ELF-1 (cell line): ENCODE measurements around the gene C11orf24.
"Not testable (repeated sequence)": the region's sequence is repeated elsewhere in the genome, so short reads cannot be mapped to it uniquely, and the experiment has no call there.

Source experiments
- DNase-seq: peaks from one replicate; pipeline ENCODE4 v3.0.0-alpha.2; 2016; ENCODE audit warnings: low read depth, low spot score

The C11orf24 gene

GRCh38 chr11:68251765-68252164 lies 20.0 kb downstream of the C11orf24 start:
- no peak for DNase-seq

DNA sequence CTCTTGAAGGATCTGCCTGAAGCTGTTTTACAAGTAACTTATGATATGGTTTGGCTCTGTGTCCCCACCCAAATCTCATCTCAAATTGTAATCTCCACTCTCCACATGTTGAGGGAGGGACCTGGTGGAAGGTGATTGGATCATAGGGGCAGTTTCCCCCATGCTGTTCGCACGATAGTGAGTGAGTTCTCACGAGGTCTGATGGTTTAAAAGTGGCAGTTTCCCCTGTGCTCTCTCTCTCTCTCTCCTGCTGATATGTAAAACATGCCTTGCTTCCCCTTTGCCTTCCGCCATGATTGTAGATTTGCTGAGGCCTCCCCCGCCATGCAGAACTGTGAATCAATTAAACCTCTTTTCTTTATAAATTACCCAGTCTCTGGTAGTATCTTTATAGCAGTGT lies 26.9 kb downstream of the C11orf24 start:
- DNase-seq: not testable (repeated sequence)

DNA sequence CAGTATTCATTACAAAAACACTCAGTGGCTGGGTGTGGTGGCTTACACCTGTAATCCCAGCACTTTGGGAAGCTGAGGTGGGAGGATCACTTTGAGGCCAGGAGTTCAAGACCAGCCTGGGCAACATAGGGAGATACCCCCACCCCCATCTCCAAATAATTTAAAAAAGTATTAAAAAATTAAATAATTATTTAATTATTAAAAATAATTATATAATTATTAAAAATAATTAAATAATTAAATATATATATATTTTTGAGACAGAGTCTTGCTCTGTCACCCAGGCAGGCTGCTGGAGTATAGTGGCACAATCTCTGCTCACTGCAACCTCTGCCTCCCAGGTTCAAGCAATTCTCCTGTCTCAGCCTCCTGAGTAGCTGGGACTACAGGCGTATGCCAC lies 27.9 kb downstream of the C11orf24 start:
- DNase-seq: not testable (repeated sequence)

DNA sequence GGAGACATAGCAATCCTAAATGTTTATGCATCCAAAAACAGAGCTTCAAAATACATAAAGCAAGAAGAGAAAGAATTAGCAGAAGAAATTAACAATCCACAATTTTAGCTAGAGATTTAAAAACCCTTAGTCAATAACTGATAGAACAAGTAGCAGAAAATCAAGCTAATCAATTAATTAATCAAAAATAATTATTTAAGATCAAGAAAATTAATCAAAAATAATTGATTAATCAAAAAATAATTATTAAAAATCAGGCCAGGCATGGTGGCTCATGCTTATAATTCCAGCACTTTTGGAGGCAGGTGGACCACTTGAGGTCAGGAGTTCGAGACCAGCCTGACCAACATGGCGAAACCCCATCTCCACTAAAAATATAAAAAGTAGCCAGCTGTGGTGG lies 29.2 kb downstream of the C11orf24 start:
- DNase-seq: no peak

GRCh38 chr11:68231621-68232020 lies 40.2 kb downstream of the C11orf24 start:
- DNase-seq: no peak

DNA sequence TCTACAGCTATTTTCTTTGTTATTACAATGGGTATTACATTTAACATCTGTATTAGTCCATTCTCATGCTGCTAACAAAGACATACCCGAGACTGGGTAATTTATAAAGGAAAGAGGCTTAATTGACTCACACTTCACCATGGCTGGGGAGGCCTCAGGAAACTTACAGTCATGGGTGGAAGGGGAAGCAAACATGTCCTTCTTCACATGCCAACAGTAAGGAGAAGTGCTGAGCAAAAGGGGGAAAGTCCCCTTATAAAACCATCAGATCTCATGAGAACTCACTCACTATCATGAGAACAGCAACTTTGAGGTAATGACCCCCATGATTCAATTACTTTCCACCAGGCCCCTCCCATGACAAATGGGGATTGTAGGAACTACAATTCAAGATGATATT lies 42.2 kb downstream of the C11orf24 start:
- DNase-seq: no peak

DNA sequence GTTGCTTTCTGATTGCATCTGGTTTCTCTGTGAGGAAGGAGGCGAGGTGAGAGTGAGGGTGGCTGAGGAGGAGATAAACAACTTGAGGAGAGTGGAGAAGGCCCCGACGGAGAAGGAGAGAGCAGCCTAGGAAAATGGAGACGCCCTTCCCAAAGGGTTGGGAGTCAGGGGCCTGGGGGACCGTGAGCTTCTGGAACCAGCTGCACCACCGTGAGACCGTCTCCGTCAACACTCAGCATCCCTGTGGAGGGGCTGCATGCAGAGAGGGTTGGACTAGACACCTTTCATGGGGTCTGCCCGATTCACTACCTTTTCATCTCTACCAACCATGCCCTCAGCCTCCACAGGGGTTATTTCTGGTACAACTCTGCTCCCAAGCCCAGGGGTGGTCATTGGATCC lies 45.4 kb downstream of the C11orf24 start:
- DNase-seq: no peak

GRCh38 chr11:68224606-68225005 lies 47.2 kb downstream of the C11orf24 start:
- no peak for DNase-seq

- DNase-seq: no peak
These were observed 48.5 kb downstream of the C11orf24 start for GRCh38 chr11:68223275-68223674.

DNA sequence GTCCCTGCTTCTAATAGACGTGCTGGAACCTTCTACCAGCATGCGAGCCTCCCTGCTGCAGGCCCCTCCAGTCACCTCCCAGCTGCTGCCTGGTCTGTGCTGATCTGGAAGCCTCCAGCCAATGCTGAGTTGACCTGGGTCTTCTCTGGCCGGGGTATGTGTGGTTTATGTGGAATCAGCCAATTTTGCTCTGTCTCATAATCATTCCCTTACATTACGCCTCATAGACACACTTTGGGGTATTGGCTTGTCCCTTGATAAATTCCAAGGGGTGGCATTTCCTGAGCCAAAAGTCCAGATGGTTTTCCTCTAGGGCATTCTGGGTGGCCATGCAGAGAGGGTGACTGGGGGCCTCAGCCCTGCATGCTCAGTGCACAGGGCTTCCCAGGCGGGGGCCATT lies 50.4 kb downstream of the C11orf24 start:
- no peak for DNase-seq

GRCh38 chr11:68216171-68216938 lies 55.4 kb downstream of the C11orf24 start:
- no peak for DNase-seq

DNA sequence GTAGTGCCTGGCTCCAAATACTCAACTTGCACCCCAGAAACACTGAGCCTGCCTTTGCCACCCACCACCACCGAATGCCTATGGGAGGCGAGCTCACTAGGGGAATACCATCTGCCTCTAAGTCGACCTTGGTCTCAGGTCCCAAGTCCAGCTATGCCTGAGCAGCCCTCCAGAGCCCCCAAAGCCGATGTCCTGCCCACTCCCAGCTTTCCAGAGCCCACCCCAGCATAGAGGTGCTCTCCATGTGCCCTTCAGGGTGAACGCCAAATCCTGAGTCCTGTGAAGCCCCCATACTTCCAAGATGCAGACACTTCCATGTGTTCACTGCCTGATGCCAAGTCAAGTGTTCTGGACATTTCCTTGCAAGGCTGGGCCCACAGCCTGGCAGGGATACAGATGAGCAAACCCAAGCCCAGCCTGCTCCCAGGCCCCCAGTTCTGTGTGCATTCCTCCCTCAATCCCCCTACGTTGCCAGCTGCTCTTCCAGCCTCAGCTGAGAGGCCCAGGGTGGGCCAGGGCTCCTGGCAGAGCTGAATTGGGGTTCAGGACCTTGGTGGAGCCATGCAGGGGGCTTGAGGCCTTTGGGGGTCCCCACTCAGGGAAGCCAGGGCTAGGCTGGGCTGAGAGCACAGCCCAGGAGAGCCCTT lies 56.1 kb downstream of the C11orf24 start:
- DNase-seq: no peak

- DNase-seq: no peak
These were observed 56.7 kb downstream of the C11orf24 start for GRCh38 chr11:68215087-68215445.

DNA sequence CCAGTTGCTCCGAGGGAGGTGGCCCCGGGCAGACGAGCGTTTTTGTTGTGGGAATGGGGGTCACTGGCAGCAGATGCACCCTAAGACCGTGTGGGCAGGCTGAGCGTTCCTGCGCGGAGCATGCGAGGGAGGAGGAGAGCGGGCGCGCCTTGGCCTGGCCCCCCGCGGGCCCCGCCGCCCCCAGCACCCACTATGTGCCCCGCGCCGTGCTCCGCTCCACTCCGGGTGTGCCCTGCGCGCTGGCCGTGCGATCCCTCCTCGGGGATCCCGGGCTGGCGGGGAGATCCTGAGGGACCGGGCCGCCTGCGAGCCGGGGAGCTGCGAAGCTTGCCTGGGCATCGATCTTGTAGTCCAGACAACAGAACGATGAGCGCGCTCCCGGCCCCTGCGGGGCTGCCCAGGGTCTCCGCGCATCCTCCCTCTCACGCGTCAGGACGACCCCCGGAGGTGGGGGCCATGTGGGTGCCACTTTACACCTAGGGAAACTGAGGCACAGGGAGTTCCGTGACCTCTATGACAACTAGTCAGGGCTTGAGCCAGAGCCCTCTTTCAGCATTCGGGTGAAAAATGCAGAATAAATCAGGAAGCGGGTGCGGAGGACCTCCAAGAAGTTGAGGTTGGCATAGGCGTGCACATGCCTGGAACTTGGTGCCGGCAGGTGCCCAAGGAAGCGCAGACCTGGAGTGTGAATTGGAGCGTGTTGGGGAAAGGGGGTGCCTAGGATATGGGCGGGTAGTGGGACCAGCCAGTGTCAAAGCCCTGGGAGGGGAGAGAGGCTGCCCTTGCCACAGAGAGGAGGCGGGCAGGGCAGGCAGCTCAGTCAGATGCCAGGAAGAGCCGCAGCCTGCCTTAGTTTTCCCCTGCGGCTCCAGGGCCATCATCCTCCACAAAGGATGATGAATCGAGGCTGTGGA lies 57.3 kb downstream of the C11orf24 start:
- DNase-seq: peak; percentile 27

- DNase-seq: peak; percentile 94
These were observed 58.1 kb downstream of the C11orf24 start for GRCh38 chr11:68213555-68214172.

DNA sequence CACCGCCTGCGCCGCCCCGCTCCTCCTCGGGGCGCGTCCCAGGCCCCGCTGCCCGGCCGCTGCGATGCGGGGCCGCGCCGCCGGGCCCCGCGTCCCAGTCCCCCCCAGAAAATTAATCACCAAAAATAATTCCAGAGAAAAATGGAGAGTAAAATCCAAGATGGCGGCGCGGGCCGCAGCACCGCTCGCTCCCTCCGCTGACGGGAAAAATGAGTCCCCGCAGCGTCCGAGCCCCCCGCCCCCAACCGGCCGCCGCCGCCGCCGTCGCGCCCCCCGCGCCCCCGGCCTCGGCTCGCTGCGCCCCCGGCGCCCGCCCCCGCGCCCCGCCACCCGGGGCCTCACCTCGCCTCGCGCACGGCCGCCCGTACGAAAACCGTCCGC lies 58.6 kb downstream of the C11orf24 start, which contains the start of gene KMT5B:
TSS of gene KMT5B (minus strand) at position 162 of the 381 bp plus-strand sequence. CDS start 23,220 bp downstream, outside the sequence.
- DNase-seq: peak; percentile 41

GRCh38 chr11:68212421-68213134 lies 59.2 kb downstream of the C11orf24 start:
- peak; percentile 83 for DNase-seq

DNA sequence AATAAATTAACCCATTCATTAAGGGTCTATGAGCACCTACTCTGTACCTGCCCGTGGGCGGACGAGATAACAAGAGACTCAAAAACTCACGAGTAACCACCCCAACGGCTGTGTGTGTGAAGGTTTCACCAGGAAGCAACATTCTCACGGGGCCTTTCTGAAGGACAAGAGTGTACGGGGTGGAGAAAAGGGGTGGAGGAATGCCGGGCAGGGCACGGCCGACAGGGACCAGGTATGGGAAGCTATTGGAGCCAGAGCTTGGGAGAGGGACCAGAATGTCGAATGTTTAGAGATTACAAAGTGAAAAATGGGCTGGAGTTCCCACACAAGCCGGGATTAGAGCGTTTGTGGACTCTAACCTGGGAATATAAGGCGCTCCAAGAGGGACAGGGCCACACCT lies 60.2 kb downstream of the C11orf24 start:
- peak; percentile 28 for DNase-seq
